ENCODE data around the gene CLIP3. TPM values are rescaled to one million over a fixed set of nuclear protein-coding genes. Genes with fewer than 3 reads are reported as not detected.

The CLIP3 gene
- total RNA-seq, 1 experiment from 2014 or later = 3.1 TPM

- no TSS peak for BruUV-seq (replicated peaks)
- intact Hi-C loops (cut with micrococcal nuclease; ENCODE audit: unreplicated experiment) = no loop called here
- no peak for TF ChIP-seq CTCF (IDR thresholded peaks at IDR 0.05; ENCODE audit: unreplicated experiment)
- Mint-ChIP-seq H3K4me1 (ENCODE audit: low read depth, unreplicated experiment) (peaks cover 23% of the 10 kb centered on the region), H3K27me3 (ENCODE audit: unreplicated experiment) (no peaks in the 10 kb centered on the region), H3K9me3 (ENCODE audit: low read depth, unreplicated experiment) (no peaks in the 10 kb centered on the region), H3K36me3 (ENCODE audit: insufficient read depth, unreplicated experiment) (peaks cover 45% of the 10 kb centered on the region), H3K27ac (ENCODE audit: unreplicated experiment) (peak within 1 kb of the TSS; percentile 81), H3K4me3 (ENCODE audit: low read depth, unreplicated experiment) (peak within 1 kb of the TSS; percentile 85)
- DNase-seq = peak; percentile 82
- CTCF ChIA-PET = interaction anchor here (0.7 to 0.9 kb wide), 2 partner anchors 13 to 46 kb away, joined by 3 read pairs; partner anchors contain the start of gene THAP8
Measured at GRCh38 chr19:36008336-36008978, 24.2 kb downstream of the CLIP3 start, which contains the start of gene SYNE4. TSS of gene SYNE4 (minus strand) at chr19:36008813. CDS start at chr19:36008681, 132 bp downstream.

GRCh38 chr19:36006955-36007354 lies 25.7 kb downstream of the CLIP3 start:
- DNase-seq = no peak
- Mint-ChIP-seq H3K4me3 (ENCODE audit: low read depth, unreplicated experiment) (peak overlapping the region; percentile 85), H3K9me3 (ENCODE audit: low read depth, unreplicated experiment) (no peaks in the 10 kb centered on the region), H3K36me3 (ENCODE audit: insufficient read depth, unreplicated experiment) (peaks cover 46% of the 10 kb centered on the region), H3K27ac (ENCODE audit: unreplicated experiment) (no peak overlapping the region), H3K4me1 (ENCODE audit: low read depth, unreplicated experiment) (peaks cover 18% of the 10 kb centered on the region), H3K27me3 (ENCODE audit: unreplicated experiment) (no peaks in the 10 kb centered on the region)
- CTCF ChIA-PET = no interaction called here
- intact Hi-C loops (cut with micrococcal nuclease; ENCODE audit: unreplicated experiment) = no loop called here
- no peak for TF ChIP-seq CTCF (IDR thresholded peaks at IDR 0.05; ENCODE audit: unreplicated experiment)
- no TSS peak for BruUV-seq (replicated peaks)

GRCh38 chr19:36003284-36003683 lies 29.4 kb downstream of the CLIP3 start:
- CTCF ChIA-PET = interaction anchor here (0.7 kb wide), 2 partner anchors 208 to 659 kb away, joined by 3 read pairs; no protein-coding TSS in a partner anchor
- H3K4me1 Mint-ChIP-seq (ENCODE audit: low read depth, unreplicated experiment) = no peaks in the 10 kb centered on the region
- intact Hi-C loops (cut with micrococcal nuclease; ENCODE audit: unreplicated experiment) = no loop called here
- H3K27me3 Mint-ChIP-seq (ENCODE audit: unreplicated experiment) = no peaks in the 10 kb centered on the region
- no peaks in the 10 kb centered on the region for H3K9me3 Mint-ChIP-seq (ENCODE audit: low read depth, unreplicated experiment)
- H3K36me3 Mint-ChIP-seq (ENCODE audit: insufficient read depth, unreplicated experiment) = peaks cover 30% of the 10 kb centered on the region
- no peak for TF ChIP-seq CTCF (IDR thresholded peaks at IDR 0.05; ENCODE audit: unreplicated experiment)
- no peak overlapping the region for H3K27ac Mint-ChIP-seq (ENCODE audit: unreplicated experiment)
- DNase-seq = no peak
- no TSS peak for BruUV-seq (replicated peaks)
- H3K4me3 Mint-ChIP-seq (ENCODE audit: low read depth, unreplicated experiment) = no peak overlapping the region

GRCh38 chr19:36001605-36002004 lies 31.1 kb downstream of the CLIP3 start:
- TF ChIP-seq CTCF (IDR thresholded peaks at IDR 0.05; ENCODE audit: unreplicated experiment) = no peak
- CTCF ChIA-PET = interaction anchor here (0.7 to 0.8 kb wide), 2 partner anchors 13 to 53 kb away, joined by 4 to 7 read pairs; partner anchors contain the start of genes ALKBH6 and THAP8
- Mint-ChIP-seq H3K4me3 (ENCODE audit: low read depth, unreplicated experiment) (no peak overlapping the region), H3K9me3 (ENCODE audit: low read depth, unreplicated experiment) (no peaks in the 10 kb centered on the region), H3K36me3 (ENCODE audit: insufficient read depth, unreplicated experiment) (peaks cover 21% of the 10 kb centered on the region), H3K27me3 (ENCODE audit: unreplicated experiment) (no peaks in the 10 kb centered on the region), H3K4me1 (ENCODE audit: low read depth, unreplicated experiment) (peaks cover 5% of the 10 kb centered on the region), H3K27ac (ENCODE audit: unreplicated experiment) (no peak overlapping the region)
- BruUV-seq (replicated peaks) = no TSS peak
- intact Hi-C loops (cut with micrococcal nuclease; ENCODE audit: unreplicated experiment) = no loop called here
- DNase-seq = no peak

All from Calu3 (cell line).